K562 (cell line): Measurements from ENCODE around the gene STUB1. TPM values are rescaled to one million over a fixed set of nuclear protein-coding genes. Genes with fewer than 3 reads are reported as not detected.
A peak's percentile ranks its signal among the peaks of the same experiment; 100 is the strongest.

Experiments used
- CBFA2T3 ChIP-seq: fragments of 450-650 bp; IDR thresholded peaks from 2 replicates; pipeline ENCODE4 v1.6.1; 2017
- CREM ChIP-seq: IDR thresholded peaks from 2 replicates; pipeline ENCODE4 v1.6.1; 2014; ENCODE audit warnings: antibody characterized with exemption, low read depth
- DNMT1 ChIP-seq: fragments of 450-650 bp; IDR thresholded peaks from 2 replicates; pipeline ENCODE4 v1.6.1; 2016; ENCODE audit warnings: antibody characterized with exemption, mild to moderate bottlenecking
- FOXP1 ChIP-seq: sonication (generic); formaldehyde crosslinking; IDR thresholded peaks from 2 replicates; pipeline ENCODE4 v1.8.0; 2022; ENCODE audit warnings: mild to moderate bottlenecking, missing genetic modification reagents
- HMG20B ChIP-seq: fragments of 250-450 bp; sonication (Bioruptor Pico); IDR thresholded peaks from 2 replicates; pipeline ENCODE4 v1.5.0; 2021; ENCODE audit warnings: mild to moderate bottlenecking
- JUND ChIP-seq, 2 experiments: IDR thresholded peaks; 2 replicates in 1 of 2; 3 replicates in 1 of 2; pipeline ENCODE4 v1.6.1; 2011; ENCODE audit warnings: borderline replicate concordance in 2 of 2, low read depth in 2 of 2, low read length in 2 of 2, improper control_type of control experiment in 1 of 2, missing biosample characterization in 1 of 2, missing genetic modification characterization in 1 of 2, missing genetic modification reagents in 1 of 2
- KDM4B ChIP-seq, 2 experiments: fragments of 450-650 bp in 1 of 2; sonication (generic) in 1 of 2; IDR thresholded peaks; 2 replicates each; pipeline ENCODE4 v1.6.1; 2016 to 2017; ENCODE audit warnings: borderline replicate concordance in 2 of 2, antibody characterized with exemption in 1 of 2, low read depth in 1 of 2, mild to moderate bottlenecking in 1 of 2
- PHF21A ChIP-seq: fragments of 450-650 bp; IDR thresholded peaks from 2 replicates; pipeline ENCODE4 v1.6.1; 2017; ENCODE audit warnings: low read depth, borderline replicate concordance
- POLR2G ChIP-seq: fragments of 200-400 bp; formaldehyde crosslinking; IDR thresholded peaks from 2 replicates; pipeline ENCODE4 v1.6.1; 2017; ENCODE audit warnings: low read depth, mild to moderate bottlenecking, antibody characterized with exemption, low read length, moderate library complexity
- RBFOX2 ChIP-seq: fragments of 200-400 bp; formaldehyde crosslinking; IDR thresholded peaks from 2 replicates; pipeline ENCODE4 v1.6.1; 2017; ENCODE audit warnings: low read depth, mild to moderate bottlenecking, low read length, moderate library complexity
- TAF1 ChIP-seq: IDR thresholded peaks from 2 replicates; pipeline ENCODE4 v1.6.1; 2011; ENCODE audit warnings: mild to moderate bottlenecking, low read length, moderate library complexity; ENCODE audit not compliant: insufficient read depth, control insufficient read depth, severe bottlenecking; ENCODE audit errors: extremely low read depth
- TEAD4 ChIP-seq, 2 experiments: sonication (generic) in 1 of 2; formaldehyde crosslinking in 1 of 2; IDR thresholded peaks; 2 replicates each; pipeline versions ENCODE4 v1.6.1 to v1.8.0; 2012 to 2022; ENCODE audit warnings: borderline replicate concordance in 1 of 2, inconsistent platforms in 1 of 2, low read length in 1 of 2, mild to moderate bottlenecking in 1 of 2, missing genetic modification reagents in 1 of 2
- ZFP30 ChIP-seq: fragments of 250-450 bp; sonication (Bioruptor Pico); IDR thresholded peaks from 2 replicates; pipeline ENCODE4 v1.8.0; 2022; ENCODE audit warnings: moderate library complexity, mild to moderate bottlenecking, inconsistent platforms, borderline replicate concordance
- ZKSCAN3 ChIP-seq: fragments of 250-450 bp; sonication (Bioruptor Pico); IDR thresholded peaks from 2 replicates; pipeline ENCODE4 v1.4.0; 2020
- ZNF140 ChIP-seq: fragments of 250-450 bp; sonication (Bioruptor Pico); IDR thresholded peaks from 2 replicates; pipeline ENCODE4 v1.8.0; 2021; ENCODE audit warnings: moderate library complexity, mild to moderate bottlenecking, inconsistent platforms
- polyA plus RNA-seq, 8 experiments: library from polyadenylated mRNA; depleted of rRNA in 4 of 8; stranded (reverse) in 5 of 8; unstranded in 3 of 8; fragments of >200 nt; fragmentation: Nextera tagmentation in 2 of 8; fragmentation: Illumina TruSeq in 1 of 8; extraction: Ambion mirVana in 2 of 8; extraction: Trizol in 1 of 8; gene quantifications; 2 replicates each; pipeline versions ENCODE4 v1.2.1 to v1.2.3, GENCODE V29; 2011 to 2014; ENCODE audit warnings: inconsistent platforms in 1 of 8, missing spikeins in 1 of 8
- total RNA-seq, 7 experiments: library from RNA; depleted of rRNA in 6 of 7; stranded (reverse); fragments of >200 nt in 6 of 7; fragmentation: Illumina TruSeq in 2 of 7; extraction: Trizol in 2 of 7; gene quantifications; 2 replicates each; pipeline versions ENCODE4 v1.2.1 to v1.2.3, GENCODE V29; 2011 to 2021; ENCODE audit warnings: low replicate concordance in 1 of 7
- TF ChIP-seq, protein P1 (sequence below), 2 experiments: fragments of 450-650 bp; formaldehyde crosslinking in 1 of 2; IDR thresholded peaks; 2 replicates each; pipeline versions ENCODE4 v1.4.0 to v1.6.1; 2014 to 2020; ENCODE audit warnings: mild to moderate bottlenecking in 2 of 2, borderline replicate concordance in 1 of 2, low read depth in 1 of 2
- TF ChIP-seq, protein P2 (sequence below): fragments of 450-650 bp; IDR thresholded peaks from 2 replicates; pipeline ENCODE4 v1.6.1; 2014; ENCODE audit warnings: low read depth, mild to moderate bottlenecking, moderate library complexity, borderline replicate concordance

STUB1 gene
- total and polyA plus RNA-seq, 9 of the 15 experiments (the other 6 are each of a cell fraction or from before 2014, with no cell fraction given): 10.6 to 251 (median 152) TPM

DNA sequence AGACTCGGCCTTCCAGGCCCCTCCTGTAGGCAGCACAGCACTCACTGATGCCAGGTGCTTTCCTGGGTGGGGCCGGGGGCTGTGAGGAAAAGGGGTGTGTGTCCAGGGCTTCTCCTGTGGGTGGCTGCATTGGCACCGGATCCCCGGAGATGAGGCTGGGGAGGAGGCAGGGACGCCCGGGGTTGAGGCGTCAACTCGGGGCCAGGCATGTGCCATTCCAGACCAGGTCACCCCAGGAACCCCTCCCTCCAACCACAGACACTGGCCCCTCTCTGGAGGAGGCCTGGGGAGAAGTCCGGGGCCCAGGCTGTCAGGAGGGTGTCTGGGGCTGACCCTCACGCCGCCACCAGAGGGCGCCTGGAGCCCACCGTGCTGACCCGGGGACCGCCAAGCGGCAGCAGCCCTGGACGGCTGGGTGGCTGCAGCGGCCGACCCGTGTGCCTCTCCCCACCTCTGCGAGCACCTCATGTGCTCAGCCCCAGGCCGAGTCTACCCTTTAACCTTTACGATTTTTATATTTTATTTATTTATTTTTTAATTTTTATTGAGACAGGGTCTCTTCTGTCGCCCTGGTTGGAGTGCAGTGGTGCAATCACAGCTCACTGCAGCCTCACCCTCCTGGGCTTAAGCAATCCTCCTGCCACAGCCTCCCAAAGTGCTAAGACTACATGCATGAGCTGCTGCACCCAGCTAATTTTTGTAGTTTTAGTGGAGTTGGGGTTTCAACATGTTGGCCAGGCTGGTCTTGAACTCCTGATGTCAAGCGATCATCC, 31.5 kb downstream of the STUB1 start (continued):
- TF ChIP-seq, protein P1, sequence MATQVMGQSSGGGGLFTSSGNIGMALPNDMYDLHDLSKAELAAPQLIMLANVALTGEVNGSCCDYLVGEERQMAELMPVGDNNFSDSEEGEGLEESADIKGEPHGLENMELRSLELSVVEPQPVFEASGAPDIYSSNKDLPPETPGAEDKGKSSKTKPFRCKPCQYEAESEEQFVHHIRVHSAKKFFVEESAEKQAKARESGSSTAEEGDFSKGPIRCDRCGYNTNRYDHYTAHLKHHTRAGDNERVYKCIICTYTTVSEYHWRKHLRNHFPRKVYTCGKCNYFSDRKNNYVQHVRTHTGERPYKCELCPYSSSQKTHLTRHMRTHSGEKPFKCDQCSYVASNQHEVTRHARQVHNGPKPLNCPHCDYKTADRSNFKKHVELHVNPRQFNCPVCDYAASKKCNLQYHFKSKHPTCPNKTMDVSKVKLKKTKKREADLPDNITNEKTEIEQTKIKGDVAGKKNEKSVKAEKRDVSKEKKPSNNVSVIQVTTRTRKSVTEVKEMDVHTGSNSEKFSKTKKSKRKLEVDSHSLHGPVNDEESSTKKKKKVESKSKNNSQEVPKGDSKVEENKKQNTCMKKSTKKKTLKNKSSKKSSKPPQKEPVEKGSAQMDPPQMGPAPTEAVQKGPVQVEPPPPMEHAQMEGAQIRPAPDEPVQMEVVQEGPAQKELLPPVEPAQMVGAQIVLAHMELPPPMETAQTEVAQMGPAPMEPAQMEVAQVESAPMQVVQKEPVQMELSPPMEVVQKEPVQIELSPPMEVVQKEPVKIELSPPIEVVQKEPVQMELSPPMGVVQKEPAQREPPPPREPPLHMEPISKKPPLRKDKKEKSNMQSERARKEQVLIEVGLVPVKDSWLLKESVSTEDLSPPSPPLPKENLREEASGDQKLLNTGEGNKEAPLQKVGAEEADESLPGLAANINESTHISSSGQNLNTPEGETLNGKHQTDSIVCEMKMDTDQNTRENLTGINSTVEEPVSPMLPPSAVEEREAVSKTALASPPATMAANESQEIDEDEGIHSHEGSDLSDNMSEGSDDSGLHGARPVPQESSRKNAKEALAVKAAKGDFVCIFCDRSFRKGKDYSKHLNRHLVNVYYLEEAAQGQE (IDR thresholded peaks at IDR 0.05; ENCODE audit: borderline replicate concordance): peak; percentile 83
- TF ChIP-seq, protein P1 (CRISPR knock-in tag; IDR thresholded peaks at IDR 0.05; ENCODE audit: low read depth): no peak
- no peak for TF ChIP-seq ZKSCAN3 (CRISPR knock-in tag)
- TF ChIP-seq ZFP30 (CRISPR knock-in tag): no peak
- TF ChIP-seq TEAD4 (IDR thresholded peaks at IDR 0.05; ENCODE audit: low read length): no peak
- no peak for TF ChIP-seq TEAD4 (CRISPR knock-in tag; IDR thresholded peaks at IDR 0.05; ENCODE audit: borderline replicate concordance)
- TF ChIP-seq, protein P2, sequence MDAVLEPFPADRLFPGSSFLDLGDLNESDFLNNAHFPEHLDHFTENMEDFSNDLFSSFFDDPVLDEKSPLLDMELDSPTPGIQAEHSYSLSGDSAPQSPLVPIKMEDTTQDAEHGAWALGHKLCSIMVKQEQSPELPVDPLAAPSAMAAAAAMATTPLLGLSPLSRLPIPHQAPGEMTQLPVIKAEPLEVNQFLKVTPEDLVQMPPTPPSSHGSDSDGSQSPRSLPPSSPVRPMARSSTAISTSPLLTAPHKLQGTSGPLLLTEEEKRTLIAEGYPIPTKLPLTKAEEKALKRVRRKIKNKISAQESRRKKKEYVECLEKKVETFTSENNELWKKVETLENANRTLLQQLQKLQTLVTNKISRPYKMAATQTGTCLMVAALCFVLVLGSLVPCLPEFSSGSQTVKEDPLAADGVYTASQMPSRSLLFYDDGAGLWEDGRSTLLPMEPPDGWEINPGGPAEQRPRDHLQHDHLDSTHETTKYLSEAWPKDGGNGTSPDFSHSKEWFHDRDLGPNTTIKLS: no peak
- no peak for TF ChIP-seq TAF1
- peak; percentile 9; the same call in 1 of the 2 replicates for TF ChIP-seq POLR2G
- no peak for TF ChIP-seq CBFA2T3
- TF ChIP-seq JUND (IDR thresholded peaks at IDR 0.05; ENCODE audit: borderline replicate concordance, low read depth, low read length): no peak
- TF ChIP-seq JUND (tag; IDR thresholded peaks at IDR 0.05; ENCODE audit: borderline replicate concordance, low read depth, low read length): no peak
- TF ChIP-seq RBFOX2: 0 out of 2 replicates have a peak, but pooled peaks have one; percentile 15
- no peak for TF ChIP-seq ZNF140
- no peak for TF ChIP-seq FOXP1
- no peak for TF ChIP-seq DNMT1
- no peak for TF ChIP-seq KDM4B (IDR thresholded peaks at IDR 0.05; ENCODE audit: borderline replicate concordance in 2 of 2, low read depth in 1 of 2)
- no peak for TF ChIP-seq HMG20B (CRISPR knock-in tag)
- TF ChIP-seq PHF21A: no peak
- TF ChIP-seq CREM: peak; percentile 47; the same call in 1 of the 2 replicates
